Measurements from ENCODE around the gene DHFR.
"Not testable (repeated sequence)": the region's sequence is repeated elsewhere in the genome, so short reads cannot be mapped to it uniquely, and the experiment has no call there.

Gene DHFR

DNA sequence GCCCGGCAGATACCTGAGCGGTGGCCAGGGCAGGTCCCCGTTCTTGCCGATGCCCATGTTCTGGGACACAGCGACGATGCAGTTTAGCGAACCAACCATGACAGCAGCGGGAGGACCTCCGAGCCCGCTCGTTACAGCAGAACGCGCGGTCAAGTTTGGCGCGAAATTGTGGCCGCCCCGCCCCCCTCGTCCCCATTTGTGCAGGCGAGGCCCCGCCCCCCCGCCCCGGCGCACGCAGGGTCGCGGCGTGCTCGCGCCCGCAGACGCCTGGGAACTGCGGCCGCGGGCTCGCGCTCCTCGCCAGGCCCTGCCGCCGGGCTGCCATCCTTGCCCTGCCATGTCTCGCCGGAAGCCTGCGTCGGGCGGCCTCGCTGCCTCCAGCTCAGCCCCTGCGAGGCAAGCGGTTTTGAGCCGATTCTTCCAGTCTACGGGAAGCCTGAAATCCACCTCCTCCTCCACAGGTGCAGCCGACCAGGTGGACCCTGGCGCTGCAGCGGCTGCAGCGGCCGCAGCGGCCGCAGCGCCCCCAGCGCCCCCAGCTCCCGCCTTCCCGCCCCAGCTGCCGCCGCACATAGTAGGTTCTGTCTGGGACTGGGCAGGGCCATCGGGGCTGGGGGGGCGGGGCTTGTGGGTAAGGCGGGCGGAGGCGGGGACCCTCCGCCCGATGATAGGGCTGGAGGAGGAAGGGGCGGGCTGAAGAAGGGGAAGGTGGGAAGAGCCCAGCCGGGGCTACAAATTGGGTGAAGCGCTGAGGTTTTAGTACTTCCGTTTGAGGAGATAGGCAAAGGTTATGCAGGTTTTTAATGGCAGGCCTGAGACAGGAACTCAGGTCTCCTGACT lies at the start of gene DHFR, which contains the start of gene MSH3:
DHFR (minus strand) TSS at position 593 of the 840 bp plus-strand sequence; CDS start at position 99, 494 bp downstream.
MSH3 (plus strand) TSS at position 262 of the 840 bp plus-strand sequence; CDS start at position 338, 76 bp downstream.
- peak; percentile 85 for DNase-seq (ENCODE audit: low read depth)

DNA sequence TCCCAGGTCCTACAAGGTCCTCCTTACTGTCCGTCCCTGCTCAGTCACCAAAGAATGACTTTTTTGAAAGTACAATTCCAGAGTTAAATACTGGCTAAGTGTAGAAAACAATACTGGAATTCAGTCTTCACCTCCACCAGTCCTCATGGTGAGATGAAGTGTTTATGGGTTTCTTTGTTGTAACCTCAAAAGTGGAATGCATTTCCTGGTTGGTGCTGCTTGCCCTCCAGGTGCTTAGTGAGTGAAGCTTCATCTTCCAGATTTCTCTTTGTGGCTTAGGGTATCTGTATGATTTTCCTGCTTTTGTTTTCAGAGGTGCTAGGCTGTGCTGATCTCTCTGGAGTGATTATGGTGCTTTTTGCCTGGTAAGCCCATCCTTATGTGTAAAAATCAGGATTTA lies 49.4 kb upstream of the DHFR start:
- no peak for DNase-seq (ENCODE audit: low read depth)

DNA sequence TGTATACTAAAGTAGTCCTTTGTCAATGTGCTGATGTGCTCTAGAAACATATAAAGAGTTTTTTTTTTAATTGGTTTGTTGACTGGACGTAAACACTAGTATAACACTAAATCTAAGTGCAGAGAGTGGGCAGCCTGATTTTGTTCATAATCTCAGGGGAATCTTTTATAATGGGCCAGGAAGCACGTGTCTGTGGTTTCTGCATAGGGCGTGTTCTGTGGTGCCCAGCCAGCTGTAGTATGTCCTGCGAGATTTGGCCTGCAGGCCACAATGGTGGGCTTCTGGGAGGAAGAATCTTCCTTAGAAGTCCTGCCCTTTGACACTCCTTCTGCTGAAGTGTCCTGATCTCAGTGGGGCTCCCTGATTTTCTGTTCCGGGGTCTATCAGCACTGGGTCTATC lies 49.0 kb upstream of the DHFR start:
- DNase-seq (ENCODE audit: low read depth), result no peak

DNA sequence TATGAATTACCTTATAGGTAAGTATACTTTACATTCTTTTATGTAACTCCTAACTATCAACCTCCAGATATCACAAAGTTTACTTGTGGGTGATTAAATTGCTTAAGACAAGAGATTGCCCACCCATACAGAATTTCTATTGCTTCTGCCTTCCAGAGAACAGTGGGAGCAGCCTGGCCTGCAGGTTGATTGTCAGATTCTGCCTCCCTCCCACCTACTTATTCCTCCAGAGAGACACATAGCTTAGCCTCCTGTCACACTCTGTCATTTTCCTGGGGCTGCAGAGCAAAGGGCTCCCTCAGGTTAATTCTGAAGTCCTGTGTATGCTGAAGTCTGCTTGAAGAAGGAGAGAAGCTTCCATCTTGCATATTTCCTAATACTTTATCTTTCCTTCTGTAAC lies 48.5 kb upstream of the DHFR start:
- DNase-seq (ENCODE audit: low read depth), result no peak

DNA sequence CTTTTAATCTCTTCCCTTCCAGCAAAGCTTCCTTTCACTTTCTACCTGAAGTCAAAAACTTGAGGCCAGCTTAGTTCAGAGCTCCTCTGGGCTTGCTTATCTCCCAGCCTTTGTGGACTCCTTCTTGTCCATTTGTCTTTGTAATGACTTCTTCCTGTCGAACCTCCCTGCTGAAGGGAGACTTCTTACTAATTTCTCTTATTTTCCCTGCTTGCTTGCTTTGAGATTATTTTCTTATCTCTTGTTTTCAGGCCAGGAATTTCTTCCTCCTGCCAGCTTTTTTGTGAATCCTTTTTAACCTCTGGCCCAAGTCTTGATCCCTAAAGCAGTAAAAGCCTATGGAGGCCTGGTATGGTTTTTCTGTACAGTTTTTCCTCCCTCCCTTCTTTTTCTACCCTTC lies 46.8 kb upstream of the DHFR start:
- DNase-seq (ENCODE audit: low read depth), result no peak

DNA sequence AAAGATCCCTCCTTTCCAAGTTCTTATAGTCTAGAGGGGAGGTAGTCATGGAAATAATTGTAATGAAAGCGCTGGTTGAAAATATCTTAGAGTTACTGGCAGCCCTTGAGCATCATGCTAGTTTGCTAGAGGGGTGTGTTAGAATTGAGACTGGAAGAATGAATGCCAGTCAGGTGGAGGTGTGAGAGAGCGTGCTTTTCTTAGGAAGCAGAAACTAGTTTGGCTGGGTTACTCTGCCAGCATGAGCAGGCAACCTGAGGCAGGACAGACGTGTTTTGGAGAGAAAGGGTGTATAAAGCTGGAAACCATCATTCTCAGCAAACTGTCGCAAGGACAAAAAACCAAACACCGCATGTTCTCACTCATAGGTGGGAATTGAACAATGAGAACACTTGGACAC lies 43.6 kb upstream of the DHFR start:
- DNase-seq (ENCODE audit: low read depth), result no peak

DNA sequence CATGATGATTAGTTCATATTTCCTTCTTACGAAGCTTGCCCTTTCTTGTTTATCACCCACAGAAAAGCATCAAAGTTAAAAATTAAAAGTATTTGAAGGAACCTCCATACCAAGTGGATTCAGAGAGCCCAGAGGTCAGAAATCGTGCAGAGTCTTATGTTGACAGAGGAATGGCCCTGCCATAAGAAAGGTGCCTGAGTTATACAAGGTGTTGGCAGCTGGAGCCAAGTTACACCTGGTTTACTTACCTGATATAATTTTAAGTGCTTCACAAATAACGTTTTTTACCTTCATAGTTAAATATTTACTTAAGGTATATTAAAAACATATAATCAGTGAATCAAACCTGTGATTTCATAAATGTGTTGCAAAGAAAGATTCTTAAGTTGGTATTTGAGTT lies 42.3 kb upstream of the DHFR start:
- DNase-seq (ENCODE audit: low read depth), result no peak

DNA sequence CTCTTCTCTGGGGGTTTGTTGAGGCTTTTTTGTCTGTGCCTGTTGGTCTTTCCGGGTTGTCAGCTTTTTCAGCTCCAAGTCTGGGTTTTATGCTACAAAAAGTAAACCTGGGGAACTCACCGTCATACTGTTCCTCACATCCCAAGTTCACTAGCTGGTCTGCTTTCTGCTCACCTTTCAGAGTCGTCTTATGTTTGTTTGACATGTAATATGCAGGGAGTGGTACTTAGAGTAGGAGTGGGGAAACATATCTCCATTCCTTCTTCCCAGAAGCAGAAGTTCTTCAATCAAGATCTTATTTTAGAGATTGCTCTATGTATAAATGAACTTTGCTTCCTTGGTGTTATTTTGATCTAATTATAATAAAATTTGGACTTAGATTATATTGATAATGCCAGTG lies 41.7 kb upstream of the DHFR start:
- no peak for DNase-seq (ENCODE audit: low read depth)

DNA sequence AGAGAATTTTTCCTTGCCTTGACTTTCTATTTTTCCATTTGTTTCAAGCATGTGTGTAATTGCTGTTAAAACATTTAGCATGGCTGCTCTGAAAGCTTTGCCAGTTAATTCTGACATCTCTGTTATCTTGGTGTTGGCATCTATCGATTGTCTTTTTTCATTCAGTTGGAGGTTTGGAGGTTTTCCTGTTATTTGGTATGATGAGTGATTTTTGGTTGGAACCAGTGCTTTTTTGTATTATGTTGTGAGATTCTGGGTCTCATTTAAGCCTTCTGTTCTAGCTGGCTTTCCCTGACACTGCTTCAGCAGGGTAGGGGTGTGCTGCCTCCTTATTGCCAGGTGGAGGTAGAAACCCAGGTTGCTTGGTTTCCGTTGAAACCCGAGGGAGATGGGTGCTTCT lies 40.9 kb upstream of the DHFR start:
- DNase-seq (ENCODE audit: low read depth), result no peak

DNA sequence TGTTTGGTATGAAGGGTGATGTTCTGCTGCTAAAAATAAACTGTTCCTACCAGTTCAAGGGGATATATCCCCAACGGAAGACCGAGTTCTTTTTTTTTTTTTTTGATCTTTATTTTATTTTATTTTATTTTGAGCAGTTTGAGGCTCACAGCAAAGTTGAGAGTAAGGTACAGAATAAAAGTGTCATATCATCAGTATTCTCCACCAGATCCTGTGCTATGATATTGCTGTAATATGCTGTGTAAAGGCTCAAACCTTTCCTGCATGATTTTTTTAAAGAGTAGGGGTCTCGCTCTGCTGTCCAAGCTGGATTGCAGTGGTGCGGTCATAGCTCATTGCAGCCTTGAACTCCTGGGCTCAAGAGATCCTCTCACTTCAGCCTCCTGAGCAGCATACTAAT lies 34.8 kb upstream of the DHFR start:
- DNase-seq (ENCODE audit: low read depth), result no peak

DNA sequence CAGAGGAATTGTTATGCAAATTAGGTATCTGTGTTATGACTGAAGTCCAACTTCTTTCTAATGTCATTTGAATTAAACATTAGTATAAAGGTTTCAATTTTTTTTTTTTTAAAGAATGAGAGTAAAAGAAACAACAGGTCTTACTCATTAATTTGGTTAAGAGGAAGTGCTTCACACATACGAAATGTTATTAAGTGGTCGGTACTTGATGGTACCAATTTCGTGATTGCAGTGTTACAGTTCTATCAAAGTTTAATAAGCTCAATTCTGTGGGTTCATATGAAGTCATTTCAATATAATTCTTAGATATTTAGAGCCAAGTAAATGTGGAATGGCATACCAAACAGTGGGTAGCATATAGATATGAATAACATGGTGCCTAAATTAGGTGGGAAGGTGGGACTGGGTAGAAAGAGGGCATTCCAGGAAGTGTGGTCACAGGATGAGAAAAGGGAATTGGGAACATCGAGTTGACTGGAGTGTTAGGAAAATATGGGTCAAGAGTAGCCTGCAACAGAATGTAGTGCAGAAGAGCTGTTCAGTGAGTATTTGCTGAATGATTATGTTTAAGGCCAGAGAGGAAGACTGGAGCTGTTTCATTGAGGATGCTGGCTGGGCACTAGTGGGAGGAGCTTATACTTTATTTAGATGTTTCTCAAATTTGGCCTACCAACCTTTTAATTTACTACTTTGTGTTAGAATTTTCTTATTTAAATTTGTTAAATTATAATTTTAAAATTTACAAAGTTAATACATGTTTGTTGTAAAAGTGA lies 34.1 kb upstream of the DHFR start:
- no peak for DNase-seq (ENCODE audit: low read depth)

DNA sequence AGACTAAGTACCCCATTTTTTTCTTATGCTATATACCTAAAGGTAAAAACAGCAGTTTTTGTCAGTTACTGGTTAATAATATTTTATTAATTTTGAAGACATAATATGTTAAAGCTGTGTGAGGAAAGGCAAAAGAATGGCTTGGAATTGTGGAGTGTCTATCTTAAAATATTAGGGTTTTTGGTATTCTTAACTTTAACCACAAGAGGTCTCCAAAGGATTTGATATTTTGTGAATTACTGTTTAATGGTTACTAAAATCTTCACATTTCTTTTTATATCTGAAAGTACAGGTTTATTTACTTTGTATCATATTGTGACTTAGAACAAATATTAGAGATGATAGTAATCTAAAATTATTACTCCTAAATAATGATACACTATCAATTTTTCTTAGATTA lies 32.0 kb upstream of the DHFR start:
- no peak for DNase-seq (ENCODE audit: low read depth)

DNA sequence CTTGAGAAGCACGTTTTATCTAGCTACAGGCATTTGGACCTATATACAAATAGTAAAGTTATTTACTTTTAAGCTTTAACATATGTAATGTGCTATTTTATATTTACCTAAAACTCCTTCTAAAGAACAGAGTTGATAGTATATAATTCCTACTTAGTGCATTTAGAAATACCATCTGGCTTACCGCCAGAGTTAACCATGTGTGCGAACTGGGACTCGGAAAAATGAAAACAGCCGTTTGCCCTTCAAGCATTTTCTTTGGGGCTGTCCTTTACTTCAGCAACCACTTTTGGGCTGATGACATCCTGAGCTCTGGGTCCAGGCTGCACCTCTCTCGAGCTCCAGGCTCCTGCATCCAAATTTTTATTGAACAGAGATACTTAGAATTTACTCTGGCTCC lies 21.9 kb upstream of the DHFR start:
- DNase-seq (ENCODE audit: low read depth), result no peak

DNA sequence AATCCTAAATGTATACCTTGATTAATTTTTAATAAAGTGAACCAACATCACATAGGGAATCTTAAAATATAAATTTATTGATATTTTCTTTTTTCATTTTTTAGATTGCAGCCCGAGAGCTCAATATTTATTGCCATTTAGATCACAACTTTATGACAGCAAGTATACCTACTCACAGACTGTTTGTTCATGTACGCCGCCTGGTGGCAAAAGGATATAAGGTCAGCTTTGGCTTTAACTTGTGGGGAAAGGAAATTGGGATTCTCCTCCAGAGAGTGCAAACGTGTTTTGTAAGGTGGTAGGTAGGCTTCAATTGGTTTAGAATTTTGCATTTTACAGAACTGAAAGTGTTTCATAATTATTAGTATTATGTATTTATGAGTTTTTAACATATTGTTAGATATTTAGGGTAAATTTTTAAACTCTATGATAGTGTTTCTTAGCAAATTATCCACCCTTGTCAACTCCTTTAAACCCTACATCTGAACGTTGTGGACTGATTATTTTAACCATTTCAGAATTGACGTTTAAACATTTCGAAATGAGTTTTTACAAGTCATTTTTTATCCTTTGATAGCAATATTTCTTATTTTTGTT lies 17.5 kb upstream of the DHFR start:
- DNase-seq (ENCODE audit: low read depth), result peak; percentile 19

DNA sequence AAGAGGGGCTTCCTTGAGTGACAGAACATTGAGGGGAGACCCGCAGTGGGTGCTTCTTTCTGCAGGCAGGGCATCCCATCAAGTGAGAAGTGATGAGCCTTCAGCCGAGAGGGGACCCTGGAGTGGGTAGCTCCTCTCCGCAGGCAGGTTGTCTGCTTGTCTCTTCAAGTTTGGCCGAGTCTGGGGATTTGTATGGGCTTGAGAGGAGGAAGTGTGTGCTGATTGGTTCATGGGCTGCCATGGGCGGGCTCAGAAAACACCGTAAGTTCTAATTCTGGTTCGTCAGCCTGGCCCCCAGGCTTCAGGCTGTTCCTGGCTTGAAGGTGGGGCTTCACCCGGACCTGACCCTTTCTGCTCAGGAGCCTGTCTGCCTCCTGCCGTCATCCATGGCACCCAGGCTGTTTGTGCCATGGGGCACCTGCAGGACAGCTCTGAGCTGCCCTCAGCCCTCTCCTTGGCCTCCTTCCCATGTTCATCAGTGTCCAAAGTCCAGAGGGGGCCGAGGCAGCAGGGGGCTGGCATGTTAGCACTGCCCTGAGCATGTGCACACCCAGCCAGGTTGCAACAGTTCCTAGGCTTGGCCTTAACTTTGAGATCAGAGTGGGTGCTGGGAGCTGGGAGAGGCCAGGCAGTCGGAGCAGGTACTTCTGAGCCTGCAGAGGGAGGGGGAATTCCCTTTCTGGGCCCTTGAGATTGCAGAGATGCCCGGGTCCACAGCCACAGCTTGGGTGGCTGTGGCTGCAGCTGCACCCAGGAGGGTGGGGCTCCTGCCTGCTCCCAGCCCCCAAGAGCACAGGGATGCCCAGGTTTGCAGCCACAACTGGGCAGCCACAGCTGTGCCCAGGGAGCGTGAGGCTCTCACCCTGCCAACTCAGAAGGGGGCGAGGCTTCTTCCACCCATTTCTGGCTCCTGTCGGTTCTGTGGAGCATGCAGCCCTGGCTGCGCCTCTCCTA lies 13.5 kb upstream of the DHFR start:
- DNase-seq (ENCODE audit: low read depth), result no peak

DNA sequence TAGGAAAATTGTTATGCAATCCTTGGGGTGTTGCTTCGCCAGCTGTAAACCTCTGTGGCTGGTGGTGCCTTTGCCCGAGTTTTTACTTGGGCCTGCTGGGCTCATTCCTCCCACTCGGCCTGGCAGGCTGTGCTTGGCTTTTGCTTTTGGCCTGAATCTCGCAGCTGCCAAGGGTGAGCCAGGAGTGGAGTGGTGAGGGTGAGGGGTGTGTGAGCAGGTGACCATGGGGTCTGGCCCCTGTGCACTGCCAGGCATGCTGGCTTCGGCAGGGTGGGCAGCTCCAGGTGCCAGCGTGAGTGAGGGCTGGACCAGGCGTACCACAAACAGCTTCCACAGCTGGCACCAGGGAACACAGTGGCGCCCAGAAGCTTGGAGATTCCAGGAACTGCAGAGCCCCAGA lies 12.6 kb upstream of the DHFR start:
- no peak for DNase-seq (ENCODE audit: low read depth)

DNA sequence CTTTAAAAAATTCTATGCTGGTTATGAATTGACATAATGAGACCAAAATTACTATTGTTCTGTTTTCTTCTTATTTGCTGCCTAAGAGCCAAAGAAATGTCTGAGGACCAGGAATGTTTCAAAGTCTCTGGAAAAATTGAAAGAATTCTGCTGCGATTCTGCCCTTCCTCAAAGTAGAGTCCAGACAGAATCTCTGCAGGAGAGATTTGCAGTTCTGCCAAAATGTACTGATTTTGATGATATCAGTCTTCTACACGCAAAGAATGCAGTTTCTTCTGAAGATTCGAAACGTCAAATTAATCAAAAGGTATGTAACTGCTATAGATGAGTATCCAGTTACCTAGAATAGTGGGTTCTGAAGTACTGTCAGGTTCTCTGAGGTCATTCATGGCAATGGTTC lies 10.3 kb upstream of the DHFR start:
- DNase-seq (ENCODE audit: low read depth), result no peak

DNA sequence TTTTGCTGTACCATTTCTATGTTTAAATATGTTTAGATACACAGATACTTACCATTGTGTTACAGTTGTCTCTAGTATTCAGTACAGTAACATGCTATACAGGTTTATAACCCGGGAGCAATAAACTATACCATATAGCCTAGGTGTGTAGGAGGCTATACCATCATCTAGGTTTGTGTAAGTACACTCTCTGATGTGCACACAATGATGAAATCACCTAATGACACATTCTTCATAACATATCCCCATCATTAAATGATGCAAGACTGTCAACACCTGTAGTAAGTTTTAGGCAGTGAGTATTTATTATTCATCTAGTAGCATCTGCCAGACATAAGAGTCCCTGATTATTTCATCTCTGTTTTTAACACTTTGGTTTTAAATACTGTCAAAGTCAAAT lies 7.3 kb upstream of the DHFR start:
- DNase-seq (ENCODE audit: low read depth), result no peak

DNA sequence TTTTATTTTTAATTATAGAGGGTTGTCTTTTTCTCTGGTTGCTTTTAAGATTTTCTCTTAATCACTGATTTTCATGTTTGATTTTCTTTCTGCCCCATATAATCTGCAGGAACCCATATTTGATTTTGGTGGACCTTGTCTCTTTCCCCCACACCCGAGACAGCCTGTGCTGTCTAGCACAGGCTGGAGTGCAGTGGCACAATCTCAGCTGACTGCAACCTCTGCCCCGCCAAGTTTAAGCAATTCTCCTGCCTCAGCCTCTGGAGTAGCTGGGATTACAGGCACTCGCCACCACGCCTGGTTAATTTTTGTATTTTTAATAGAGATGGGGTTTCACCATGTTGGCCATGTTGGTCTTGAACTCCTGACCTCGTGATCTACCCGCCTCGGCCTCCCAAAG lies 5.9 kb upstream of the DHFR start:
- not testable (repeated sequence) for DNase-seq (ENCODE audit: low read depth)

DNA sequence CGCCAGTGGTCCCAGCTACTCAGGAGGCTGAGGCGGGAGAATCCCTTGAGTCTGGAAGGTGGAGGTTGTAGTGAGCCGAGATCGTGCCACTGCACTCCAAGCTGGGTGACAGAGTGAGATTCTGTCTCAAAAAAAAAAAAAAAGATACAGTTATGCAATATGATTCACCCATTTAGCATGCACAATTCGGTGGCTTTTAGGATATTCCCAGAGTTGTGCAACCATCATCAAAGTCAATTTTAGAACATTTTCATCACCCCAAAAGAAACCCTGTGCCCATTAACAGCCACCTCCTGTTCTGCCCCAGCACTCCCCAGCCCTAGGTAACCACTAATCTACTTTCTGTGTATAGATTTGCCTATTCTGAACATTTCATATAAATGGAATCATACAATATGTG lies 4.3 kb upstream of the DHFR start:
- DNase-seq (ENCODE audit: low read depth), result no peak

DNA sequence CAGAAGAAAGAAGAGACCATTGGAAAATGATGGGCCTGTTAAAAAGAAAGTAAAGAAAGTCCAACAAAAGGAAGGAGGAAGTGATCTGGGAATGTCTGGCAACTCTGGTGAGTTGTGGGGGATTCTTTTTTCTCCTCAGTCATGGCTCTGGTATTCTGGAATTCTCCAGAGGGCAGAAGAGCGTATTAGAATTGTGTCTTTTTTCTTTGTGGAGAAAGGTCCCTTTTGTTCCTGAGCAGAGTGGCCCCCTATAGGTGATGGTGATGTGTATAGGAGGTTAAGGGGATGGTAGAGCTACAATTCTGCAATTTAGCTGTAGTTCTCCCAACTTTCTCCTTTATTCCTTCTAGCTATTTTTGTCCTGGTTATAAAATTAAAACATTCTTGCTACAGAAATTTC lies 1.6 kb upstream of the DHFR start:
- DNase-seq (ENCODE audit: low read depth), result no peak

DNA sequence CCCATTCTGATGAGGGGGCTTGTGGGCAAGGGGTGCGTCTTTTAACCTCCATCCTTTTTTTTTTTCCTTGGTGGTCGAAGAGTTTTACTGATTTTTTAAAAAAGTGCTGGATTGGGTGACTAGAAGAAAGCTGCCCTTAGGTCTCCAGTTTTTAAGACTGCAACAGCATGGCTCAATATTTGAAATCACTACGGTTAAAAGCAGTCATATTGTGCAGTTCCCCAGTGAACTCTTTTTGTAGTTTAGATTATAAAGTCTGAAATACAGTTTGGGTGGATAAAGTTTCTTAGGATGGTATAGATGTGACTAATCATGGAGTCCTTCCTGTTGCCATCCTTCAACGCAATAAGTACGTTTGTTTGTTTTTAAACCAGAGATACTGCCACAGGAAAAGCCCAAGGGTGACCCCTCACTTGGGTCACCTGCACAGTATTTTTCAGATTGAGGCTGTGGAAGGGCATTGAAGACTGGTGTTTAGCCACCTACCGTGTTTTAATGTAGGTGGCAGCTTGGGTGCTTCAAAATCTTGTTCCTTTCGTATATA lies 520 bp upstream of the DHFR start:
- no peak for DNase-seq (ENCODE audit: low read depth)

Measured in stimulated activated CD8-positive, alpha-beta memory T cell treated with anti-CD3 and anti-CD28 coated beads, Interleukin-15, amount 100 ng/mL, for 24 hours (primary cell).